ENCODE data around the gene GIGYF2. TPM values are rescaled to one million over a fixed set of nuclear protein-coding genes. Genes with fewer than 3 reads are reported as not detected.

Gene GIGYF2
- total and polyA plus RNA-seq, 2 of the 13 experiments (the other 11 are each of a cell fraction or from before 2014, with no cell fraction given), result 44.9 to 73.5 TPM

- TF ChIP-seq LBX2 (CRISPR knock-in tag; IDR thresholded peaks at IDR 0.05; ENCODE audit: borderline replicate concordance) (no peak), HOXD1 (CRISPR knock-in tag; IDR thresholded peaks at IDR 0.05) (no peak), HMGXB4 (CRISPR knock-in tag; IDR thresholded peaks at IDR 0.05; ENCODE audit: borderline replicate concordance in 1 of 2, low read depth in 1 of 2) (peak in 1 of 2 experiments; percentile 76; a peak in 1 of 4 replicates), ZNF552 (CRISPR knock-in tag; IDR thresholded peaks at IDR 0.05; ENCODE audit: borderline replicate concordance) (peak; percentile 72; the same call in 1 of the 2 replicates), ATRX (CRISPR knock-in tag; IDR thresholded peaks at IDR 0.05; ENCODE audit: borderline replicate concordance) (no peak), TRIM22 (IDR thresholded peaks at IDR 0.05) (no peak), ZHX2 (IDR thresholded peaks at IDR 0.05; ENCODE audit: low read depth) (no peak), ZHX2 (CRISPR knock-in tag; IDR thresholded peaks at IDR 0.05; ENCODE audit: borderline replicate concordance) (no peak), ZNF672 (CRISPR knock-in tag; IDR thresholded peaks at IDR 0.05) (no peak), ZBTB7B (CRISPR knock-in tag; IDR thresholded peaks at IDR 0.05) (peak; percentile 98)
Measured at GRCh38 chr2:232871835-232872736, 175.0 kb downstream of the GIGYF2 start (continued).
